UCSD-AML1 (cell line): Measurements from ENCODE around the gene TAF15.

Experiments used
- DNase-seq: peaks from one replicate; lab custom pipeline; 2025; ENCODE audit not compliant: unreplicated experiment; lab: John Stamatoyannopoulos, UW

Gene TAF15

DNA sequence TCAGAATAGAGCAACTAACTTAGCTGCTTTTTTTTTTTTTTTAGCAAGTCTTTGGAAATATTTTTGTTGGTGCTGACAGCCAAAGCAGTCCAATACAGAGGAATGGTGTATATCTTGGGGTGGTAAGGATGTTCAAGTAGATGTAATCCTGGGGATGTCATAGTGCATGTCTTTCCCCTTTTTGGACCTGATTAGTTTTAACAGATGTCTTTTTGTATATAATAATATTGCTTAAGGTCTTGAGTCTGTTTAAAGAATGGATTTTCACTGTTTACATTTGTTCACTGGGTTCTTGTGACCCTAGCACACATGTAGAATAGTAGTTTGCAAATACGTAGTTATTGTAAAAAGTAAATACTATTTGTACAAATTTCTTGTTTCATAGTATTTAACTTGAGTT is 7.9 kb downstream of the TAF15 start:
- DNase-seq: no peak

DNA sequence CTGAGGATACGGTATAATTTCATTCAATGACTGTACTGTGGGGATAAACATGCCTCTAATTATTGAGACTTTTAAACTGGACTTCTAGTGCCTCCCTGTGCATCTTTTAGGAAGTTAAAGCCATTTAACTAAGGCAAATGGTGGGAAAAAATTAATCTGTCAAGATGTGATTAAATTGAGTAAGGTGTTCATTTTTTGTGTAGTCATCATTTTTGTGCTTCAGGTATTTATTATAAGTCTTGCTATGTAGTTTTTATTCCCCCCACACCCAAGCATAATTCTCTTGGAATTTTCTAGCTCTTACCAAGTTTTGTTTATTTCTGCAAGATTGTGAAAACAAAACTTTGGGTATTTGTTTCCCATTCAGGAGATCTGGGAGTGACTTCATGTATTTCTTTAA is 10.2 kb downstream of the TAF15 start:
- no peak for DNase-seq

DNA sequence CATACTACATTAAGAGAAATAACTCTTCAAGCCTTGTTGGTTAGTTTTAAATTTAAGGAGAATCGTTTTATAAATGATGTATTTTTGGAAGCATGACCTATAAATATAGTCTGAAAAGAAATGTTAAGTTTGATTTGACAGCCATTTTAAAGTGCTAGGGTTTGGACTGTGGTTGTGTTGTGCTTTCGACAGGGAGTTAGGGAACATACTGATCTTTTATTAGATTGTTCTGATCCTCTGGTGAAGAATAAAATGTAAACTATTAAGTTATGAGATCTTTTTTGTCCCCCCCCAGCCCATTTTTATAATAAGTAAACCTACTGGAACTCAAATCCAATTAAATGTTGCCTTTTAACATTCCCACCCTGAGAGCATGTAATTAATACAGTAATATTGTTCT is 12.0 kb downstream of the TAF15 start:
- DNase-seq: no peak

- no peak for DNase-seq
Measured at GRCh38 chr17:35825206-35825605, 15.9 kb downstream of the TAF15 start.

DNA sequence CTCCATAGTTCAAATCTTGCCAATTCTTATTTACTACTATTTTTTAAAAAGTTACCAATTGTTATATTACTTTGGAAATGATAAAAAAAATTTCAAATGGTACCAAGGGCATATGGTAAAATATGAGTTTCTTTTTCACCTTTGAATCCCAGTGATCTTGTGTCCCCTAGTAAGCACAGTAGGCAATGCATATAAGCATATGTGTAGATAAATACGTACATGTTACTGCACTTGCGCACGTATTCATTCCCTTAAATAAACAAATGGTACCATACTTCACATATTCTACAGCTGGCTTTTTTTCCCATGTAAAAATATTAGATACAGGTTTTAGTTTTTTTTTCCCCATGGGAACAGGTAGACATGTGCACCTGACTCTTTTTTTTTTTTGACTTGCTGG is 31.8 kb downstream of the TAF15 start:
- no peak for DNase-seq

GRCh38 chr17:35841505-35841904 is 32.2 kb downstream of the TAF15 start:
- DNase-seq: no peak

DNA sequence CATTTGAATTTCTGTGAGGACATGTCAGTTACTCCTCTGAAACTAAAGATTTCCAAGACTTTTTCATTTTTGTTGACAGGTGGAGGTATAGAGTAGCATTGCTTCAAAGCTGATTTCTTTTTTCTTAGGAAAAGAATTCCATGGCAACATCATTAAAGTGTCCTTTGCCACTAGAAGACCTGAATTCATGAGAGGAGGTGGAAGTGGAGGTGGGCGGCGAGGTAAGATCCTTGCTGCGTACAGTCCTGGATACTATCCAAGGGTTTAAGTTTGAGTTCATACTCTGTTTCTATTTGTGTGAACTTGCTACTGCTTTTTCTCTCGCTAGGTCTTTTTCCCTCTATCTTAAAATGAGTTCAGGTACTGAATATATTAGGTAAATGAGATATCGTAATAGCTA is 33.0 kb downstream of the TAF15 start:
- no peak for DNase-seq

GRCh38 chr17:35843698-35844097 is 34.4 kb downstream of the TAF15 start:
- no peak for DNase-seq

DNA sequence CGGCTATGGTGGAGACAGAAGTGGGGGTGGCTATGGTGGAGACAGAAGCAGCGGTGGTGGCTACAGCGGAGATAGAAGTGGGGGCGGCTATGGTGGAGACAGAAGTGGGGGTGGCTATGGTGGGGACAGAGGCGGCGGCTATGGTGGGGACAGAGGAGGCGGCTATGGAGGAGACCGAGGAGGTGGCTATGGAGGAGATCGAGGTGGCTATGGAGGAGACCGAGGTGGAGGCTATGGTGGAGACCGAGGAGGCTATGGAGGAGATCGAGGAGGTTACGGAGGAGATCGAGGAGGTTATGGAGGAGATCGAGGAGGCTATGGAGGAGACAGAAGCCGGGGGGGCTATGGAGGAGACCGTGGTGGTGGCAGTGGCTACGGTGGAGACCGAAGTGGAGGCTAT is 35.3 kb downstream of the TAF15 start:
- no peak for DNase-seq

- no peak for DNase-seq
Measured at GRCh38 chr17:35846055-35846809, 36.9 kb downstream of the TAF15 start.

DNA sequence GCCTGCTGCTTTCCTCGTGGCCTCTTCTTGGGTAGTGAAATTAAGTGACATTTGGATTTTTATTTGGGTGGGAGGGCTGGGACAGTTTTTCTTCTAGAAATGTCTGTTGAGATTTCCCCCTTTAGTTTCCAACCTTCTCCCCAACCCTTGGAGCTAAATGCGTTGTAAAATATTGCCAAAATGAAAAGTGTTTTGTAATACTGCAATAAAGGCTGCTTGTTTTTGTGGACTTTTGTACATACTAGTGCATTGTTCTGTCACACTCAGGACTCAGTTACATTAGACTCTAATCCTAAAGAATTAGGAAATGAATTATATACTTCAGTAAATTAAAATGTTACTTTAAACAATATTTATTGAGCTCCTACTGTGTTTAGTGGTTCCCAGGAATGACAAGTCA is 37.7 kb downstream of the TAF15 start:
- no peak for DNase-seq

- DNase-seq: no peak
Measured at GRCh38 chr17:35847633-35848373, 38.5 kb downstream of the TAF15 start.

- DNase-seq: peak; percentile 22
Measured at GRCh38 chr17:35849469-35850348, 40.4 kb downstream of the TAF15 start.

- DNase-seq: no peak
Measured at GRCh38 chr17:35855965-35856364, 46.7 kb downstream of the TAF15 start.

- DNase-seq: no peak
Measured at GRCh38 chr17:35856603-35857002, 47.3 kb downstream of the TAF15 start.

- no peak for DNase-seq
Measured at GRCh38 chr17:35864853-35865252, 55.6 kb downstream of the TAF15 start.

GRCh38 chr17:35865412-35866340 is 56.4 kb downstream of the TAF15 start:
- no peak for DNase-seq

DNA sequence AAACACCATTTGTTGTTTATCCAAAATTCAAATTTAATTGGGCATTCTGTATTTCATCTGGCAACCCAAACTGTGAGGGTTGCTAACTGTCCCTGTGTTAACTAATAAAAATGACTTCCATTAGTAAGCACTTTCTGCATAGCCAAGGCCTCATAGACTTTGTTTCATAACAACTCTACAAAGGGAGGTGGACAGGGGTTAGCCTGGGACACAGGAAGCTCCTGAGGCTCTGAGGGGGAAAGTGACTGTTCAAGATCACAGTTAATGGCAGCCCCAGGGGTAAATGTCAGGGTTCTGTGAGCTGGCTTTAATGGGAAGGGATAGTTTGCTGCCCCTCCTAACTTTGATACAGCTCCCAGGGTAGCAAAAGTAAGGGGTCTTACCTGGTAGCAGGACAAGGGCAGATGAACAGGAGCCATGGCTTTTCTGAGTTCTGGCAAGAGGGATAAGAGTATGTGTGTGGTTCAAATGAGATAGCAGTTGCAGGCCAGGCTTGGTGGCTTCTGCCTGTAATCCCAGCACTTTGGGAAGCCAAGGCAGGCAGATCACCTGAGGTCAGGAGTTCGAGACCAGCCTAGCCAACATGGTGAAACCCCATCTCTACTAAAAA is 57.2 kb downstream of the TAF15 start:
- no peak for DNase-seq

DNA sequence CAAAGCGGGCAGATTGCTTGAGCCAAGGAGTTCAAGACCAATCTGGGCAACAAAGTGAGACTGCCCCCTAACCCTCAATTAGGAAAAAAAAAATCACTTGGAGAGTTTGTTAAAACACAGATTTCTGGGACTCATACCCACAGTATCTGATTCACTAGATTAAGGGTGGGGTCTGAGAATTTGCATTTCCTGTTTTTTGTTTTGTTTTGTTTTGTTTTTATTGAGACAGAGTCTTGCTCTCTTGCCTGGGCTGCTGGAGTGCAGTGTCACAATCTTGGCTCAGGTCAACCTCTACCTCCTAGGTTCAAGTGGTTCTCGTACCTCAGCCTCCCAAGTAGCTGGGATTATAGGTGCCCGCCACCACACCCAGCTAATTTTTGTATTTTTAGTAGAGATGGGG is 58.3 kb downstream of the TAF15 start:
- no peak for DNase-seq

DNA sequence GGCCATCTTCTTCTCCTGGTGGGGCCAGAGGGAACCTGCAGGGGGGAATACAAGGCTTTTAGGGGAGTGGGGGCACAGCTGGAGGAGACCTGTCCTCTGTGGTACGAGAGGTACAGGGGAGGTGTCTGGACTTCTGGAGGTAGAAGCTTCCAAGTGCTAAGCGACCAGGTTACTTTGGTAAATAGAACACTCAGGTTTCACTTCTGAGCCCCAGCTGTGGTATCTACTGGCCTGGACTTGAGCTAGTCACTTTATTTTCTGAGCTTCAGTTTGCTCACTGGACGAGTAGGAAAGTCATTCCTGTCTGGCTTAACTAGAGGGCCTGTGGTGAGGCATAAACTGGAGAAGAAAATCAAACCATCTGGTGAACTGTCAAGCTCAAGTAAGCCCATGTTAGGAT is 59.5 kb downstream of the TAF15 start, which contains the start of gene HEATR9:
Gene HEATR9, minus strand, starts transcription at position 155 of the 400 bp plus-strand sequence. Its CDS starts 149 bp downstream, at position 6.
- no peak for DNase-seq
